Posterior cingulate gyrus (tissue), 11 donors: ENCODE data around the gene IGSF21.

Experiments used
- DNase-seq, 10 donors: peaks; one replicate each; pipeline versions ENCODE4 v3.0.0 to v3.0.0-alpha.2; 2020 to 2021; ENCODE audit warnings: mixed read lengths in 3 of 10
- intact Hi-C: fragments of 100-400 bp; cut with DNase I; formaldehyde crosslinking; loops from one replicate; pipeline ENCODE4 v1.15.1; 2023

IGSF21 gene

GRCh38 chr1:18199462-18199861 is 91.9 kb downstream of the IGSF21 start:
- intact Hi-C loops = no loop called here
- peak in 1 of 10 donors; percentile 66 for DNase-seq

- DNase-seq = peak in 8 of 10 donors; percentile 57 to 95 (median 73)
- intact Hi-C loops = no loop called here
These were observed 92.6 kb downstream of the IGSF21 start for GRCh38 chr1:18200136-18200717.

DNA sequence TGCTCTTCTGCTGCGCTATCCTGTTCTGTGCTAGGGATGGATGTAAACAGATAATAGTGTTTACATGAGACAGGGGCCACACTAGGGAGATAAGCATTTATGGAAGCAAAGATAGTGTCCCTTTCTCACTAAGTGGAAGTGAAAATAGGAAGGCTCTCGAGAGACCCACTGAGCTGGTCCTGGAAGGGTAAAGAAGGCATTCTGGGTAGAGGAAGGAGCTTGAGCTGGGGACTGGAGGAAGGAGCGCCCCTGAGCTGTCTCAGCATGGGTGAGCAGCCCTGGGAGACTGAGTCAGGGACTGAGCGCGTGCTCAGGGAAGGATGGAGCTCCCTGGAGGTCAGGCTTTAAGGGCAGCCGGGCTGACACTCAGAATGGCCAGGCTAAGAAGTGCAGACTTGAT is 93.3 kb downstream of the IGSF21 start:
- intact Hi-C loops = no loop called here
- peak in 1 of 10 donors; percentile 56 for DNase-seq

- DNase-seq = peak in 1 of 10 donors; percentile 68
- intact Hi-C loops = no loop called here
These were observed 94.6 kb downstream of the IGSF21 start for GRCh38 chr1:18201997-18202719.

- intact Hi-C loops = no loop called here
- DNase-seq = peak in 1 of 10 donors; percentile 6
These were observed 96.0 kb downstream of the IGSF21 start for GRCh38 chr1:18203645-18204044.

DNA sequence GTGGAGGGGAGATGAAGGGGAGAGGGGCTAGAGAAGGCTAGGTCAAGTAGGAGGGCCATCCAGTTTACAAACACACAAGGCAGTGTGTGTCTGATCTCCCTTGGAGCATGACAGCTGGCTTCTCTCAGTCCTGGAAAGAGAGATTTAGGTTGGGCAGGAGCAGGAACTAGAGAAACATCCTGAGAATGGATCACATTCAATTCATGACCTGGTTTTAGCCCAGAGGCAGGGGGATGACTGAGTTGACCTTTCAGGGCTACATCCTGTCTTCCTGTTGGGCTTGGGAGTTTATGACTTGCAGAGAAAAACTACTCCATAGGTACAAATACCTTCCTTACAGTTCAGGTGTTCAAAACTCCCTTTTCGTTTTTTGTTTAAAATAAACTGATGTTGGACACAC is 97.0 kb downstream of the IGSF21 start:
- no peak for DNase-seq
- intact Hi-C loops = no loop called here

DNA sequence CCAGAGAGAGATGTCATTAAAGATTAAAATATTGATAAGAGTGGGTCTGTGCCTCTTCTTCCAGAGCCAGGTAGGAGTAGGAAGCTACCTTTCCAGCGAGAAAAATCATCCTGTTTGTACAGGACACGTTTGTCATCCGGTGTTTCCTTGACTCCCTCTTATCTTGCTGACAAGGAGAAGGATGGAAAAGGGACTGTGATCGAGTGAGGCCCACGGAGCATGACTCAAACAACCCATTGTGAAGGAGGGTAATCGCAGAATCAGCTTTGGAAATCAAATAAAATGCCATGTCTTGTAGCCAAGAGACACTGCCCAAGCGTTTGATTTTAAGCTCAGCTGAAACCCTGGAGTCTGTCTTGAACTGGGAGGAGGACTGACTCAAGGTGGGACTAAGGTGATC is 97.7 kb downstream of the IGSF21 start:
- intact Hi-C loops = no loop called here
- peak in 1 of 10 donors; percentile 8 for DNase-seq

GRCh38 chr1:18211764-18212163 is 104.2 kb downstream of the IGSF21 start:
- DNase-seq = peak in 9 of 10 donors; percentile 32 to 96 (median 75)
- intact Hi-C loops = no loop called here

DNA sequence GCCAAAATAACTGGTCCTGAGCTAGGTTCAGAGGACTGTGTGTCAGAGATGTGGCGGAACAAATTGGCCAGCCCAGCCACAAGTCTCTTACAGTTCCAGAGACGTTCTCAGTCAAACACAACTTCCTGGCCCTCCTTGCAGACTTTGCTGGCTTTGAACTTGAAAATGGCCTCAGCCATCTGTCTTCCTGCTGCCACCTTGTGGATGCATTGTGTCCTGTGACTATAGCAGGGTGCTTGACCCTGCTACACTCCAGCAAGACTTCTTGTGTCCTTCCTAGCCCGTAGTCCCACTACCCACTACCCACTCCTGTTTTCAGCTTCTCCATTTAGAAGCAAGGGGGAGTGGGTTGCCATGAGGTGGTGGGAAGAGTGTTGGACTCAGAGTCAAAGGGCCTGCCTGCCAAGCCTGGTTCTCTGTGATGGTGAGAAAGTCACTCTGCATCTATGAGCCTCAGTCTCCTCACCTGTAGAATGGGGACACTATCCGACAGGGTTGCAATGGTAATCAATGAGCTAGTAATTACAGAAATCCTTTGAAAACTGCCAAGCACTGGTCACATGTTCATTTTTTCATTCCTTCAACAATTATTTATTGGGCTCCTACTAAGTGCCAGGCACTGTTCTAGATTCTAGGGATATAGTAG is 109.9 kb downstream of the IGSF21 start:
- DNase-seq = peak in 2 of 10 donors; percentile 11 to 75
- intact Hi-C loops = no loop called here

GRCh38 chr1:18229625-18230024 is 122.0 kb downstream of the IGSF21 start:
- intact Hi-C loops = loop anchor here (10.0 kb wide), 1 partner anchor 125 kb away; the partner anchor contains the start of gene IGSF21

GRCh38 chr1:18230321-18230720 is 122.7 kb downstream of the IGSF21 start:
- intact Hi-C loops = loop anchor here (10.0 kb wide), 1 partner anchor 126 kb away; the partner anchor contains the start of gene IGSF21
- DNase-seq = peak in 1 of 10 donors; percentile 68

More at GRCh38 chr1:18229625-18230024, 122.0 kb downstream of the IGSF21 start:
- peak in 1 of 10 donors; percentile 12 for DNase-seq

- peak in 7 of 10 donors; percentile 19 to 89 (median 36) for DNase-seq
- intact Hi-C loops = loop anchor here (10.0 kb wide), 1 partner anchor 126 kb away; the partner anchor contains the start of gene IGSF21
These were observed 123.2 kb downstream of the IGSF21 start for GRCh38 chr1:18230840-18231239.

DNA sequence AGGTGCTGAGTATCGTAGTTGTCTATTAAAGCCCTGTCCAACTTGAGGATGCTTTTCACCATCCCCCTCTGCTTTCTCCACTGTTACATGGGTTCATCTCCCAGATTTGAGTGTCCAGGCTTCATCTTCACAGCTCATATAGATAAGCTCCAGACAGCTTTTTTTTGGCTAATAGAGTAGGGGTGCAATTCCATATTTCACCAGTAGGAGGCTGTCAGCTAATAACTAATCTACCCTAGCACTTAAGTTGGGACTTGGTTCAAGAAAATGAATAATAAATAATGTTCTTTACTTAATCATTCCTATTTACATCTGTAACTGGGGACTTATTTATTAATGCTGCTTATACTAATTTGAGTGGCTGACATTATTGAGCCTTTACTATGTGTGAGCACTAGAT is 124.5 kb downstream of the IGSF21 start:
- intact Hi-C loops = loop anchor here (10.0 kb wide), 1 partner anchor 127 kb away; the partner anchor contains the start of gene IGSF21
- DNase-seq = no peak

DNA sequence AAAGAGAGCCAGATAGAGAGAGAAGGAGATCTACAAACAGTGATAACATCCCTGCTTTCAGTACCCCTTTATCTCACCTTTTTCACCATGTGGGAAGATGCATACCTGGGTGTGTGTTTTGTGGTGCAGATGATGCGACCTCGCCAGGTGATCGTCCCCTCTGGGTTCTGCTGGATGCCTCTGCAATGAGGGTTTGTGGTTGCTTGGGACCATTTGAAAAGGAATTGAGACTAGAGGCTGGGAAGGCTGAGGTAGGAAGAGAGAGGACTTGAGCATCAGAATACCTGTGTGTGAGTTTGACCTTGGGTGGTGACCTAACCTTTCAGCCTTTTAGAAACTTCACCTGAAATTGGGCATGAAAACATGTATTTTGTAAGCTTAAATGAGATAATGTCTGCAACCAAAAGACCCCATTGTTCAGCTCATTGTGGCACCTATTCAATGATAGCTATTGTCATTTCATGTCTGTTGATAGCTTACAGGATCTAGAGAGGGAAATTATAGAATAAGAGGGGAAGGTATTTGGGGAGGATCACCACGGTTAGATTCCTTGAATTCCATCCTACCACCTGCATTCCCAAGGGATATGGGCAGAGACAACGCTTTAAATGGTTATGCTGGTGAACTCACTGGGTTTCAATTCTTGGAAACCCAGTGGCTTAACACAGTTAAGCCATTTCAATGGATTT is 125.7 kb downstream of the IGSF21 start:
- intact Hi-C loops = loop anchor here (10.0 kb wide), 1 partner anchor 129 kb away; the partner anchor contains the start of gene IGSF21
- no peak for DNase-seq

DNA sequence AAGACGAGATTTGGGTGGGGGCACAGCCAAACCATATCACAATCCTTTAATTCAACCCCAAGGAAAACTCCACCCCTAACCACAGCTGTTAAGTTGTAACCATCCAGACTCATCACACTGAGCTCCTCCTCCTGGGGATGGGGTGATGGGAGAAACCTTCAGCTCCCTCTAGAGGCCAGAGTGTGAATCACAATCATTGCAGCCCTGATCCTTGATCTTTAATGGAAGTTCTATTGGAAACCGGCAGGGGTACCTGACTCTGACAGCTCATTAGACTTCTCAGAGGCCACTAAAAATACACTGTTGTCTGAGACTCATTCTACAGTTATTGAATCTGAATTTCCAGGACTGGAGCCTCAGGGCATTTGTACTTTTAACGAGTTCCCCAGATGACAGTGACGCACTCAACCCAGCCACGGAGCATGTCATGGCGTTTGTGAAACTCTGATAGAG is 127.2 kb downstream of the IGSF21 start:
- peak in 5 of 10 donors; percentile 37 to 85 (median 51) for DNase-seq
- intact Hi-C loops = loop anchor here (10.0 kb wide), 1 partner anchor 130 kb away; the partner anchor contains the start of gene IGSF21

DNA sequence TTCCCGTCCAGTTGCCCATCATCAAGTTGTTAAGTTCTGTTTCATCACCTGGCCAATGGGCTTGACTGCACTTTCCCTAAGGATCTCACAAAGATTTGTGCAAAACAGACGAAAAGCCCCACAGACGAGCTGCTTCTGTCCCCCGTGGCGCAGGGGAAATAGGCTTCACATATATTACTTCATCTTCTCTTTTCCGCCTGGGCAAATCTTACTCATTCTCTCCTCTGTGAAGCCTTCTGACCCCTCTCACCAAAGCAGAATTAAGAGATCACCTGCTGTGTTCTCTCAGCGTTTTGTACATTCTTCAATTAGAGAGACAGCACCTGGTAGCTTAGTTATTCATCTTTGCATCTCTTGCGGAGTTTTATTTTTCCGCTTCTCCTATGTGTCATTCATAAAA is 129.8 kb downstream of the IGSF21 start:
- intact Hi-C loops = loop anchor here (10.0 kb wide), 1 partner anchor 133 kb away; the partner anchor contains the start of gene IGSF21
- DNase-seq = peak in 1 of 10 donors; percentile 28

DNA sequence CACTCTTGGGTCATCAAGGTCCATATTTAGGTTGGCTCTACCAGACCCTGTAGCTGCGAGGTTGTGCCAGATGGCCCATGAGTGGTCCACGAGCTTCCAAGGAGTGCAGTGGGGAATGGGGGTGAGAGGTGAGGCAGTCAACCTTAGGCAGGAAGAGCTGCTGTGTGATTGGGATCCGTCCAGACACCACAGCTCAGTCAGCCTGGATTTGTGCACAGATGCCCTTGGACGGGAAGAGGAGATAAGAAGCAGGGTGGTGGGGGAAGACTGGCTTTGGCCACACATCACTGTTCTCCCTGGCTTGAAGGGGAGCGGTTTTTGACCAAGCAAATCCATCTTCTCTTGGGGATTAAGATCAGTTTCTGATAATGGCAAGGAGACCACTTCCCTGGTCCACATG is 130.6 kb downstream of the IGSF21 start:
- intact Hi-C loops = loop anchor here (10.0 kb wide), 1 partner anchor 133 kb away; the partner anchor contains the start of gene IGSF21
- peak in 1 of 10 donors; percentile 67 for DNase-seq

DNA sequence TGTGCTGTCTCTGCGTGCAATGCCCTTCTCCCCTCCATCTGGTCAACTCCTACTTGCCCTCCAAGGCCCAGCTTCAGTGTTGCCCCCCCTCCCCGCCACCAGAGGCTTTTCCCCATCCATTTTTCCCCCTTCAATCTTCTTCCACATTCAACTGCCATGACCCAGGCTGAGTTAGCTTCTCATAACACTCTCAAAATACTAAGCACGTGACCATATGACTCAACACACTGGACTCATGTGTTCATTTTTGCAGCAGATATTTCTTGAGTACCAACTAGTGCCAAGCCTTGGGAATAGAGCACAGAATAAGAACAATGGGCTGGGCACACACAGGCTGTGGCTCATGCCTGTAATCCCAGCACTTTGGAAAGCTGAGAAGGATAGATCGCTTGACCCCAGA is 132.1 kb downstream of the IGSF21 start:
- intact Hi-C loops = loop anchor here (10.0 kb wide), 1 partner anchor 135 kb away; the partner anchor contains the start of gene IGSF21
- DNase-seq = peak in 1 of 10 donors; percentile 32

DNA sequence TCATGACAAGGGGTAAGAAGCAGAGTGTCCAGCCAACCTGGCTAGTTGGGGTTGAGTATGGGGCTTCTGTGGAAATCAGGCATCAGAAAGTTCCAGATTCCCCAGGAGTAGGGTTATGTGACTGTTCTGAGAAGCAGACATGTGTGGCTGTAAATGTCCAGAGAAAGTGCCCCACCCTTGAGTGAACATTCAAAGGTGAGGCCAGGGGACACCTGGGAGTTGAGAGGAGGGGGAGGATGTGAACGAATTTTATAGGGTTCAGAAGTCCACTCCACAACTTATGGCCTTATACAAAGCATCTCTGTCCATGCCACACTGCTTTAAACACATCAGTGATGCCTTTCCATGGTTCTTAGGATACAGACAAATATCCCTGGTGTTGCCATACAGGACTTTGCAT is 133.3 kb downstream of the IGSF21 start:
- intact Hi-C loops = no loop called here

DNA sequence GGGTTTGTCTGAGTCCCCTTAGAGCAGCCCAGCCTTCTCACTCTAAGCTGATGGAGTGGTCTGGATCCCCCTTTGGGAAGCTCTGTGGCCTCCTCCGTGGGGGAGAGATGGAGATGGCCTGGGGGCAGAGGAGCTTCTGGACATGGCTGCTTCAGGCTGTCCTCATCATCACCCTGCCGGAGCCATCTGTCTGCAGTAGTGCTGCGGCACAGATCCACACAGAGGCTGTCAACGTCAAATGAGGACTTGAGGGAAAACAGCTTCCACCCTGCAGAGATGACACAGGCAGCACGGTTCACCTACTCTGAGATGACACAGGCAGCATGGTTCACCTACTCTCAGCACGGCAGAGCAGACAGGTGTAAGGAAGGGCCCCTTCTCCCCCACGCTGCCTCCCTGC is 134.3 kb downstream of the IGSF21 start:
- intact Hi-C loops = no loop called here
- DNase-seq = peak in 4 of 10 donors; percentile 43 to 89 (median 81)

More for the DNA sequence above, 133.3 kb downstream of the IGSF21 start:
- peak in 1 of 10 donors; percentile 0 for DNase-seq
